ENCODE measurements around the gene MSX2.

Gene MSX2

DNA sequence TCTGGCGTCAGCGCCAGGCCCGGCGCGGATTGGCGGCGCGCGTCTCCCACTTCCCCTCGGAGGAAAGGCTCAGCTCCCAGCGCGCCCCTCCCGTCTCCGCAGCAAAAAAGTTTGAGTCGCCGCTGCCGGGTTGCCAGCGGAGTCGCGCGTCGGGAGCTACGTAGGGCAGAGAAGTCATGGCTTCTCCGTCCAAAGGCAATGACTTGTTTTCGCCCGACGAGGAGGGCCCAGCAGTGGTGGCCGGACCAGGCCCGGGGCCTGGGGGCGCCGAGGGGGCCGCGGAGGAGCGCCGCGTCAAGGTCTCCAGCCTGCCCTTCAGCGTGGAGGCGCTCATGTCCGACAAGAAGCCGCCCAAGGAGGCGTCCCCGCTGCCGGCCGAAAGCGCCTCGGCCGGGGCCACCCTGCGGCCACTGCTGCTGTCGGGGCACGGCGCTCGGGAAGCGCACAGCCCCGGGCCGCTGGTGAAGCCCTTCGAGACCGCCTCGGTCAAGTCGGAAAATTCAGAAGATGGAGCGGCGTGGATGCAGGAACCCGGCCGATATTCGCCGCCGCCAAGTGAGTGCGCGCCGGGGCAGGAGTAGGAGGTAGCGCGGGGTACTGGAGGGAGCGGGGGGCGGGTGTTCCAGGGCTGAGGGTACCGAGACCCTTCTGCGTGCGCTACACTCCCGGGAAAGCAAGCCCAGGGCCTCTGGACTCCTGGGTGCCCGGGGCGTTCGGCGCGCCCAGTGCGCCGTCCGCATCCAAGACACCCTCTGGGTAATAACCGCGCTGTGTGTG is at the start of gene MSX2:
MSX2 (plus strand) TSS at position 99 of the 777 bp plus-strand sequence; CDS start at position 177, 78 bp downstream.
- H3K4me3 ChIP-seq (ENCODE audit: low read depth, low read length) = peak within 1 kb of the TSS; percentile 56
- CTCF ChIA-PET = interaction anchor here (0.6 to 1.0 kb wide), 2 partner anchors 109 to 305 kb away, joined by 3 to 4 read pairs; no protein-coding TSS in a partner anchor
- DNase-seq (ENCODE audit: low read depth, low spot score) = peak; percentile 16
- POLR2A ChIA-PET = interaction anchor here (0.6 kb wide), 1 partner anchor 466 kb away, joined by 4 read pairs; no protein-coding TSS in a partner anchor
- TF ChIP-seq CTCF (IDR thresholded peaks at IDR 0.05; ENCODE audit: insufficient read depth, low read length, missing control alignments) = no peak

DNA sequence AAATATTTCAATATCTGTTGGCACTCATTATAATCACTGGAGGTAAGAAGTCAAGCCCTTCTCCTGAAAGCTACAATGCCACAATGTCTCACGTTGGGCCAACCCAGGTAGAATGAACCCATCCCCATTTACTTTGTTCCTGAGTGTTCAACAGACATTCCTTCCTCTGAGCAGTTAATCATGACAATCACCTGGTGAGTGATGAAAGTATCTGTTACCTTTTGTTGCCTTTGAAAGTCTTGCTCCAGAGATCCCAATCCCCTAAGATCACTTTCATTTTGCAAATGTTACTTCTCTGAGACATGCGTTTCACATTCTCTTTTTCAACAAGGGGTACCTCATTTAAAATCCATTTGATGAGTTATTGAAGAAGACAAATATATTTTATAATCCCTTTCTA is 49.3 kb upstream of the MSX2 start:
- DNase-seq (ENCODE audit: low read depth, low spot score) = no peak
- POLR2A ChIA-PET = no interaction called here
- H3K4me3 ChIP-seq (ENCODE audit: low read depth, low read length) = no peak overlapping the region
- CTCF ChIA-PET = no interaction called here
- TF ChIP-seq CTCF (IDR thresholded peaks at IDR 0.05; ENCODE audit: insufficient read depth, low read length, missing control alignments) = no peak

DNA sequence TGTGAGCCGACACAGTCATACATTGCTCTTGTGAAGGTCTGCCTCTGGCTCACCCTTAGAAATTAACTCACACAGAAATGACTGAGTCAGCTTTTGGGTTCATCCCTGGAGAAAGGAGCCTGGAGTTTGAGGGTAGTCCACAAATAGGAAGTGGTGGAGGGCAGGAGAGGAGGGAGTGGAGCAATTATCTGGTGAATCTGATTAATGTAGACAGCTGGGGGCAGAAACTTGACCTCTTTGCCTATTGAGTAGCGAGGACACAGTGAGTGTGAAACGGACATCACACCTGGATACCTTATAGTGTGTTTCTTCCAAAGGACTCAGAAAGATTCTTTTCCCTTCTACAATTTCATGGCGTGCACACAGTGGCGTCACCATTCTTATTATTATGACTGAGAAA is 48.5 kb upstream of the MSX2 start:
- ChIA-PET POLR2A (no interaction called here), CTCF (no interaction called here)
- H3K4me3 ChIP-seq (ENCODE audit: low read depth, low read length) = no peak overlapping the region
- no peak for TF ChIP-seq CTCF (IDR thresholded peaks at IDR 0.05; ENCODE audit: insufficient read depth, low read length, missing control alignments)
- DNase-seq (ENCODE audit: low read depth, low spot score) = no peak

DNA sequence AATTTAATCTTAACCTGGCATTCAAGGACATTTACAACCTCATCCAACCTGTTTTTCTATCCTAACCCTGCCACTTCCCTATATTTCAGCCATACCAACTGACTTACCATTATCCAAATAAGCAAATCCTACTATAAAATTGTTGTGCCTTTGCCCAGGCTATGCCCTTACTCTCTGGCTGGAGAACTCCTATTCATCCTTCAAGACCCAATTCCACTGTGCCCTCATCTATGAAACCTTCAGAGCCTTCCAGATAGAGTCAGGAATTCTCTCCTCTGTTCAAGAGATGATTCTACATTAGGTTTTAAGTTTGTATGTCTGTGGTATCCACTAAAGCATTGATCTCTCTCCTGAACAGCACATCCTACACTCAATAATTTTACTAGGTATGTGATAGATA is 46.3 kb upstream of the MSX2 start:
- DNase-seq (ENCODE audit: low read depth, low spot score) = no peak
- no peak overlapping the region for H3K4me3 ChIP-seq (ENCODE audit: low read depth, low read length)
- ChIA-PET POLR2A (no interaction called here), CTCF (no interaction called here)
- no peak for TF ChIP-seq CTCF (IDR thresholded peaks at IDR 0.05; ENCODE audit: insufficient read depth, low read length, missing control alignments)

- H3K4me3 ChIP-seq (ENCODE audit: low read depth, low read length) = no peak overlapping the region
- no peak for TF ChIP-seq CTCF (IDR thresholded peaks at IDR 0.05; ENCODE audit: insufficient read depth, low read length, missing control alignments)
- ChIA-PET CTCF (no interaction called here), POLR2A (no interaction called here)
- no peak for DNase-seq (ENCODE audit: low read depth, low spot score)
These were observed 43.3 kb upstream of the MSX2 start for GRCh38 chr5:174680901-174681565.

DNA sequence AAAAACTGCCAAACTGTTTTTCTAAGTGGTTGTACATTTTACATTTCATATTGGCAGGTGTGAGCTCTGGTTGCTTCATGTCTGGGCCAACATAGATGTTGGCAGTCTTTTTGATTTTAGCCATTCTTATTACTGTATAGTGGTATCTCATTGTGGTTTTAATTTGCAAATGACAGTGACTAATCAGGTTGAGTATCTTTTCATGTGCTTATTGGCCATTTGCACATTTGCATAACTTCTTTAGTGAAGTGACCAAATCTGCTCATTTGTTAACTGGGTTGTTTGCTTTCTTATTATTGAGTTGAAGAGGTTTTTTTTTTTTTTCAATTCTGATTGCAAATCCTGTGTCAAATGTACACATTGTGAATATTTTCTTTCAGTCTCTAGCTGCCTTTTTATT is 36.9 kb upstream of the MSX2 start:
- ChIA-PET POLR2A (no interaction called here), CTCF (no interaction called here)
- no peak overlapping the region for H3K4me3 ChIP-seq (ENCODE audit: low read depth, low read length)
- no peak for DNase-seq (ENCODE audit: low read depth, low spot score)
- TF ChIP-seq CTCF (IDR thresholded peaks at IDR 0.05; ENCODE audit: insufficient read depth, low read length, missing control alignments) = no peak
